ENCODE measurements around the gene PTPN13.

PTPN13 gene

DNA sequence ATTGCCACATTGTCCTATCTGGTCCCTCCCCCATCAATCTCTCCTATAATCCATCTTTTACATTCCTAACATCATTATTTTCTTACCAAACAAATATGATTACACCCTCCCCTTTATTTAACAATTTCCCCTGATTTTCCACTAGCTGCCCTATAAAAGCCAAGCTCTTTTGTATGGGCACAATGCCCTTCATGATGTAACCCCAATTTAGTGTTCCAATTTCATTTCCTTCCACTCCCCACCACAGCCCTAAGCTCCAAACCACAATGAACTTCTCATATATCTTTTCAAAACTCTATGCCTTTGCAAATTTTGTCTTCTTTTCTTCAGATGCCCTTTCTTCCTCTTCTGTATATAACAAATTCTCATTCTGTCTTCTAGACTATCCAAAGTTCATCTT is 39.5 kb upstream of the PTPN13 start:
- peak; percentile 61; the same call in 1 of the 2 replicates for TF ChIP-seq WT1 (tag by site-specific recombination; IDR thresholded peaks at IDR 0.05)
- TF ChIP-seq ZNF660 (tag by site-specific recombination; IDR thresholded peaks at IDR 0.05) = no peak
- no peak for TF ChIP-seq ZNF26 (tag by site-specific recombination; IDR thresholded peaks at IDR 0.05)
- Histone ChIP-seq H3K9me3 (ENCODE audit: control insufficient read depth, insufficient read depth, low read depth, low read length) (no peaks in the 10 kb centered on the region), H3K4me1 (ENCODE audit: control insufficient read depth, insufficient read depth, low read length) (peaks cover 26% of the 10 kb centered on the region), H3K4me3 (ENCODE audit: low read depth, low read length) (no peak overlapping the region), H3K27ac (ENCODE audit: extremely low read depth, low read depth, low read length) (no peak overlapping the region), H3K36me3 (ENCODE audit: control insufficient read depth in 2 of 2, insufficient read depth in 1 of 2, low read length in 2 of 2) (no peaks in the 10 kb centered on the region)
- CTCF ChIA-PET = interaction anchor here (0.6 kb wide), 1 partner anchor 57 kb away, joined by 3 read pairs; no protein-coding TSS in a partner anchor
- POLR2A ChIA-PET = interaction anchor here (1.5 kb wide), 1 partner anchor 39 kb away, joined by 3 read pairs; the partner anchor contains the start of gene PTPN13

- H3K36me3 ChIP-seq (ENCODE audit: control insufficient read depth in 2 of 2, insufficient read depth in 1 of 2, low read length in 2 of 2) = no peaks in the 10 kb centered on the region
- H3K27ac ChIP-seq (ENCODE audit: extremely low read depth, low read depth, low read length) = no peak overlapping the region
- no peak overlapping the region for H3K4me3 ChIP-seq (ENCODE audit: low read depth, low read length)
- CTCF ChIA-PET = no interaction called here
- H3K4me1 ChIP-seq (ENCODE audit: control insufficient read depth, insufficient read depth, low read length) = peaks cover 38% of the 10 kb centered on the region
- no peaks in the 10 kb centered on the region for H3K9me3 ChIP-seq (ENCODE audit: control insufficient read depth, insufficient read depth, low read depth, low read length)
- POLR2A ChIA-PET = no interaction called here
- TF ChIP-seq REPIN1 (tag by site-specific recombination; IDR thresholded peaks at IDR 0.05; ENCODE audit: low read depth) = no peak; the same call in 1 of the 2 replicates
- peak; percentile 89 for TF ChIP-seq ZXDB (tag by site-specific recombination; IDR thresholded peaks at IDR 0.05)
- no peak for TF ChIP-seq ZNF121 (tag by site-specific recombination; IDR thresholded peaks at IDR 0.05)
- peak; percentile 96 for TF ChIP-seq FEZF1 (tag by site-specific recombination; IDR thresholded peaks at IDR 0.05)
- no peak for TF ChIP-seq ZNF658 (tag by site-specific recombination; IDR thresholded peaks at IDR 0.05)
- 0 out of 2 replicates have a peak, but pooled peaks have one; percentile 28 for TF ChIP-seq ZFHX2 (tag by site-specific recombination; conservative IDR thresholded peaks at IDR 0.05)
- TF ChIP-seq ZNF843 (tag by site-specific recombination; IDR thresholded peaks at IDR 0.05) = peak; percentile 97
- TF ChIP-seq, protein P1, sequence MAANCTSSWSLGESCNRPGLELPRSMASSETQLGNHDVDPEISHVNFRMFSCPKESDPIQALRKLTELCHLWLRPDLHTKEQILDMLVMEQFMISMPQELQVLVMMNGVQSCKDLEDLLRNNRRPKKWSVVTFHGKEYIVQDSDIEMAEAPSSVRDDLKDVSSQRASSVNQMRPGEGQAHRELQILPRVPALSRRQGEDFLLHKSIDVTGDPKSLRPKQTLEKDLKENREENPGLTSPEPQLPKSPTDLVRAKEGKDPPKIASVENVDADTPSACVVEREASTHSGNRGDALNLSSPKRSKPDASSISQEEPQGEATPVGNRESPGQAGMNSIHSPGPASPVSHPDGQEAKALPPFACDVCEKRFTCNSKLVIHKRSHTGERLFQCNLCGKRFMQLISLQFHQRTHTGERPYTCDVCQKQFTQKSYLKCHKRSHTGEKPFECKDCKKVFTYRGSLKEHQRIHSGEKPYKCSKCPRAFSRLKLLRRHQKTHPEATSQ (tag by site-specific recombination; IDR thresholded peaks at IDR 0.05) = no peak
- 0 out of 2 replicates have a peak, but pooled peaks have one; percentile 20 for TF ChIP-seq KLF1 (tag by site-specific recombination; IDR thresholded peaks at IDR 0.05)
- peak; percentile 97 for TF ChIP-seq OSR2 (tag by site-specific recombination; IDR thresholded peaks at IDR 0.05)
- no peak for TF ChIP-seq ZNF530 (tag by site-specific recombination; IDR thresholded peaks at IDR 0.05; ENCODE audit: low read depth)
- TF ChIP-seq SETDB1 (IDR thresholded peaks at IDR 0.05; ENCODE audit: insufficient read length, low read length) = no peak
- TF ChIP-seq TRIM28 (IDR thresholded peaks at IDR 0.05; ENCODE audit: borderline replicate concordance, low read length) = 0 out of 2 replicates have a peak, but pooled peaks have one; percentile 32
- no peak for TF ChIP-seq HOXC10 (CRISPR knock-in tag; IDR thresholded peaks at IDR 0.05)
- TF ChIP-seq ZNF670 (tag by site-specific recombination; IDR thresholded peaks at IDR 0.05; ENCODE audit: low read depth) = no peak
- TF ChIP-seq ZNF324 (tag by site-specific recombination; IDR thresholded peaks at IDR 0.05) = no peak
- peak; percentile 38; the same call in 1 of the 2 replicates for TF ChIP-seq YY1 (tag by site-specific recombination; IDR thresholded peaks at IDR 0.05)
- TF ChIP-seq ZNF114 (tag by site-specific recombination; IDR thresholded peaks at IDR 0.05) = no peak
- TF ChIP-seq ZNF449 (tag by site-specific recombination; IDR thresholded peaks at IDR 0.05) = peak; percentile 79
- TF ChIP-seq, protein P2, sequence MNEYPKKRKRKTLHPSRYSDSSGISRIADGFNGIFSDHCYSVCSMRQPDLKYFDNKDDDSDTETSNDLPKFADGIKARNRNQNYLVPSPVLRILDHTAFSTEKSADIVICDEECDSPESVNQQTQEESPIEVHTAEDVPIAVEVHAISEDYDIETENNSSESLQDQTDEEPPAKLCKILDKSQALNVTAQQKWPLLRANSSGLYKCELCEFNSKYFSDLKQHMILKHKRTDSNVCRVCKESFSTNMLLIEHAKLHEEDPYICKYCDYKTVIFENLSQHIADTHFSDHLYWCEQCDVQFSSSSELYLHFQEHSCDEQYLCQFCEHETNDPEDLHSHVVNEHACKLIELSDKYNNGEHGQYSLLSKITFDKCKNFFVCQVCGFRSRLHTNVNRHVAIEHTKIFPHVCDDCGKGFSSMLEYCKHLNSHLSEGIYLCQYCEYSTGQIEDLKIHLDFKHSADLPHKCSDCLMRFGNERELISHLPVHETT (tag by site-specific recombination; IDR thresholded peaks at IDR 0.05) = peak; percentile 58; the same call in 1 of the 2 replicates
- TF ChIP-seq REST (tag by site-specific recombination; IDR thresholded peaks at IDR 0.05) = no peak
- 0 out of 2 replicates have a peak, but pooled peaks have one; percentile 22 for TF ChIP-seq ZNF366 (tag by site-specific recombination; conservative IDR thresholded peaks at IDR 0.05)
- peak; percentile 25; the same call in 1 of the 2 replicates for TF ChIP-seq GLIS1 (tag by site-specific recombination; IDR thresholded peaks at IDR 0.05)
- TF ChIP-seq ZNF112 (tag by site-specific recombination; IDR thresholded peaks at IDR 0.05) = no peak
Measured at GRCh38 chr4:86556791-86557415, 37.2 kb upstream of the PTPN13 start.
